ENCODE results near the gene HSPB9.

- TF ChIP-seq, protein P1, sequence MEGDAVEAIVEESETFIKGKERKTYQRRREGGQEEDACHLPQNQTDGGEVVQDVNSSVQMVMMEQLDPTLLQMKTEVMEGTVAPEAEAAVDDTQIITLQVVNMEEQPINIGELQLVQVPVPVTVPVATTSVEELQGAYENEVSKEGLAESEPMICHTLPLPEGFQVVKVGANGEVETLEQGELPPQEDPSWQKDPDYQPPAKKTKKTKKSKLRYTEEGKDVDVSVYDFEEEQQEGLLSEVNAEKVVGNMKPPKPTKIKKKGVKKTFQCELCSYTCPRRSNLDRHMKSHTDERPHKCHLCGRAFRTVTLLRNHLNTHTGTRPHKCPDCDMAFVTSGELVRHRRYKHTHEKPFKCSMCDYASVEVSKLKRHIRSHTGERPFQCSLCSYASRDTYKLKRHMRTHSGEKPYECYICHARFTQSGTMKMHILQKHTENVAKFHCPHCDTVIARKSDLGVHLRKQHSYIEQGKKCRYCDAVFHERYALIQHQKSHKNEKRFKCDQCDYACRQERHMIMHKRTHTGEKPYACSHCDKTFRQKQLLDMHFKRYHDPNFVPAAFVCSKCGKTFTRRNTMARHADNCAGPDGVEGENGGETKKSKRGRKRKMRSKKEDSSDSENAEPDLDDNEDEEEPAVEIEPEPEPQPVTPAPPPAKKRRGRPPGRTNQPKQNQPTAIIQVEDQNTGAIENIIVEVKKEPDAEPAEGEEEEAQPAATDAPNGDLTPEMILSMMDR (IDR thresholded peaks at IDR 0.05; ENCODE audit: insufficient read depth, low read length, poor library complexity, severe bottlenecking): no peak
- TF ChIP-seq EZH2phosphoT487 (conservative IDR thresholded peaks at IDR 0.05; ENCODE audit: low read length): no peak
These were observed 12.0 kb upstream of the HSPB9 start for GRCh38 chr17:42110301-42111264.

All from SU-DHL-6 (cell line).